HG03558 (cell line): ENCODE data around the gene SPRYD3.
"Not testable (repeated sequence)": the region's sequence is repeated elsewhere in the genome, so short reads cannot be mapped to it uniquely, and the experiment has no call there.

Source experiments
- ATAC-seq: cut with Tn5 transposase; IDR thresholded peaks from one replicate; pipeline ENCODE4 v1.9.1; 2021; ENCODE audit warnings: moderate number of reproducible peaks; ENCODE audit not compliant: unreplicated experiment; ENCODE audit errors: extremely low read depth

The SPRYD3 gene

GRCh38 chr12:53102883-53103807 is 24.0 kb upstream of the SPRYD3 start, which contains the start of gene SOAT2:
TSS of gene SOAT2 (plus strand) at chr12:53103486. CDS start at chr12:53103578, 92 bp downstream.
- ATAC-seq: no peak

- ATAC-seq: no peak
Observed at GRCh38 chr12:53101931-53102781, 23.0 kb upstream of the SPRYD3 start.

- ATAC-seq: no peak
Observed at GRCh38 chr12:53101266-53101665, 22.1 kb upstream of the SPRYD3 start.

GRCh38 chr12:53100466-53101151 is 21.4 kb upstream of the SPRYD3 start:
- no peak for ATAC-seq

GRCh38 chr12:53099071-53099882 is 20.1 kb upstream of the SPRYD3 start:
- no peak for ATAC-seq

GRCh38 chr12:53098354-53098981 is 19.3 kb upstream of the SPRYD3 start:
- no peak for ATAC-seq

GRCh38 chr12:53097564-53098353 is 18.6 kb upstream of the SPRYD3 start, which contains the start of gene IGFBP6:
TSS of gene IGFBP6 (plus strand) at chr12:53097667. CDS start at chr12:53097718, 51 bp downstream.
- no peak for ATAC-seq

- no peak for ATAC-seq
Observed at GRCh38 chr12:53097207-53097563, 18.0 kb upstream of the SPRYD3 start.

GRCh38 chr12:53096759-53097158 is 17.6 kb upstream of the SPRYD3 start:
- ATAC-seq: no peak

- no peak for ATAC-seq
Observed at GRCh38 chr12:53096089-53096741, 17.0 kb upstream of the SPRYD3 start.

GRCh38 chr12:53095596-53095895 is 16.4 kb upstream of the SPRYD3 start:
- not testable (repeated sequence) for ATAC-seq

- not testable (repeated sequence) for ATAC-seq
Observed at GRCh38 chr12:53094796-53095595, 15.8 kb upstream of the SPRYD3 start.

GRCh38 chr12:53094394-53094787 is 15.2 kb upstream of the SPRYD3 start:
- ATAC-seq: no peak

GRCh38 chr12:53093777-53094393 is 14.7 kb upstream of the SPRYD3 start:
- no peak for ATAC-seq

GRCh38 chr12:53091756-53092155 is 12.6 kb upstream of the SPRYD3 start:
- no peak for ATAC-seq

GRCh38 chr12:53090554-53090953 is 11.4 kb upstream of the SPRYD3 start:
- no peak for ATAC-seq

- no peak for ATAC-seq
Observed at GRCh38 chr12:53090105-53090504, 10.9 kb upstream of the SPRYD3 start.
